NCI-H146 treated with DMSO at 0.1 percent for 48 hours (cell line): ENCODE measurements around the gene LMAN1L.

Experiments
- DNase-seq: peaks from one replicate; lab custom pipeline; 2025; ENCODE audit not compliant: unreplicated experiment; lab: John Stamatoyannopoulos, UW

The LMAN1L gene

DNA sequence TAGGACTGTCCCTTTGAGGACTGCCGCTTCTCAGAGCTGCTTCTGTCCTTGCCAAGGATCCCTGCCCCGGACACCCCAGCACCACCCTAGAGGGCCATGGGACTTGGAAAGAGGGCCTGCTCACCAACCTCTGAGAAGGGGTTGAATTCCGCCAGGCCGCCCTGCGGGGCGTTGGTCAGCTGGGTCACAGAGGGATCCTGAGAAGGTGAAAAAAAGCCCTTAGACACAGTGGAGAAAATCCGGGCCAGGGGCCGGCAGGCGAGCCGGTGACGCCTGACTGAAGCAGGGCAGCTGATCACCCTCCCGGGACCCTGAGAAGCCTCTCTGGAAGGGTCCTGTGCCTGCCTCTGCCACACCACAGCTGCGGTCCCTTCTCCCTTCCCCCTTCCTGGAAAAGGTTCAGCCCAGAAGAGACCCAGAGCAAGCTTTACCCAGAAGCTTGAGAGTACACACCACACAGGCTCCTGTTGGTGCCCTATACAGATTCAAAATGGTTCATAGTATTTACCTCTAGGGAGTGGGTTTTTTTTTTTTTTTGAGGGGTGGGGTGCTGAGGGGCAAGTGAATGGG, 41.9 kb downstream of the LMAN1L start:
- DNase-seq: no peak

DNA sequence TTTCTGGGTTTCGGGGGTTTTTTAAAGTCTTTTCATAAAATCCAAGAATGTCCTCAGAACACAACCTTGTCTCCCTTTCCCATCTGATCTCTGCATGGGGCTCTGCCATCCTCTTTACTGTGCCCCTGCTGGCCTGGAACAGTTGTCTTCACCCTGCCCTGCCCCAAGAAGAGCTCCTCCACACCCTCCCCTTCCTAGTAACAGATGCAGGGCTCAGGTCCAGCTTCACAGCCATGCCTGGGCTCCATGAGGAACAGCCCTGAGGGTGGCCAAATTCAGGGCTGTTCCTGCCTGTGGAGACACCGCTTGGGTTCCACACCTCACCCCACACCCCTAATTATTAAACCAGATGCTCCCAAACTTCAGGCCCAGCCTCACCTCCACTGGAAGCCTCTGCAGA, 43.2 kb downstream of the LMAN1L start:
- DNase-seq: no peak

DNA sequence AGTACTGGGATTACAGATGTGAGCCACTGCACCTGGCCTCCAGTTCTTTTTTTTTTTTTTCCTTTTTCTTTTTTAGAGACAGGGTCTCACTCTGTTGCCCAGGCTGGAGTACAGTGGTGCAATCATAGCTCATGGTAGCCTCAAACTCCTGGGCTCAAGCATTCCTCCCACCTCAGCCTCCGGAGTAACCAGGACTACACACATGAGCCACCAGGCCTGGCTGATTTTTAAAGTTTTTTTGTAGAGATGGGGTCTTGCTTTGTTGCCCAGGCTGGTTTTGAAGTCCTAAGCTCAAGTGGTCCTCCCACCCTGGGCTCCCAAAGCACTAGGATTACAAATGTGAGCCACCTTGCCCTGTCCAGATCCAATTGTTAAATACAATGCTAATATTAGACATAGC, 43.9 kb downstream of the LMAN1L start:
- no peak for DNase-seq

- no peak for DNase-seq
Observed at GRCh38 chr15:74857082-74857655, 44.5 kb downstream of the LMAN1L start.

- DNase-seq: no peak
Observed at GRCh38 chr15:74857671-74858368, 45.2 kb downstream of the LMAN1L start.

DNA sequence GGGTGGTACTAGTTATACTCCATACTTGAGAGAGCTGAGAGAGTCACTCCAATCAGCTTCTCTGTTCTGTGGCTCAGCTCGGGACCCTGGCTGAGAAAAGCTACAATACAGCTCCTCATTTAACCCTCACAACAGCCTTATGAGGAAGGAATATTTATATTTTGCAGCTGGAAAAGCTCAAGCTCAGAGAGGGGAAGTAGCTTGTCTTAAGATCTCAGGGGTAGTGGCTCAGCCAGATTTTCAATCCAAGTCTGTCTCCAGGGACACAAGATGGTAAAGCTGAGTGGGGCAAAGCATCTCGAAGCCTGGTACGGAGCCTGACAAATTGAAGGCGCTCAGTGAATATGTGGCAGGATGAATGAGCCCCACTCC, 45.7 kb downstream of the LMAN1L start:
- no peak for DNase-seq

GRCh38 chr15:74863239-74864056, 50.8 kb downstream of the LMAN1L start:
- no peak for DNase-seq

GRCh38 chr15:74864296-74864695, 51.7 kb downstream of the LMAN1L start:
- DNase-seq: no peak

GRCh38 chr15:74865316-74865715, 52.7 kb downstream of the LMAN1L start:
- DNase-seq: no peak

- no peak for DNase-seq
Observed at GRCh38 chr15:74866090-74866489, 53.5 kb downstream of the LMAN1L start.

DNA sequence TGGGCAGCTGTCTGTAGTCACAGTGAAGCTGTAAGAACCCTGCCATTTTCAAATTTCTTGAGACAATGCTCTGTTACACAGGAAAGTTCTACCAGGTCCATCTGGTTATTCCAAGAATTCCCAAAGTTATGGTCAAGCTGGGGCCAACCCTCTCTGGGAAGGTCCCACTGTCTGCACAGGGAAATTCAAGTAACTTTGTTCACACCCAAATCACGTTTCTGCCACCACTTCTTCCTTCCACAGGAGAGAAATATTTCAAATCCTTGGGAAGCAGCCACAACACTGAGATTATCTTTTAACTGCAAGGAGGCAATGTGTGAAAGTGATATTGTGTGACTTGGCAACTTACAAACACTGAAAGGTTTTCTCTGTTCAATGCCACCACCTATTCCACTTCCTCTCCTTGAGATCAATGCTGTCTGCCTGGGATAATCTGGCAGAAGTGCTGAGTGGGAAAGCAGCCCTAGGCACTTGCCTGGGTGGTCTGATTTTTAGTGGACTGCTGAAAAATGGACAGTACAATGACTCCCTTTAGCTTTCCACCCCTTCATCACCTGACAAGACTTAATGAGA, 54.9 kb downstream of the LMAN1L start:
- no peak for DNase-seq

DNA sequence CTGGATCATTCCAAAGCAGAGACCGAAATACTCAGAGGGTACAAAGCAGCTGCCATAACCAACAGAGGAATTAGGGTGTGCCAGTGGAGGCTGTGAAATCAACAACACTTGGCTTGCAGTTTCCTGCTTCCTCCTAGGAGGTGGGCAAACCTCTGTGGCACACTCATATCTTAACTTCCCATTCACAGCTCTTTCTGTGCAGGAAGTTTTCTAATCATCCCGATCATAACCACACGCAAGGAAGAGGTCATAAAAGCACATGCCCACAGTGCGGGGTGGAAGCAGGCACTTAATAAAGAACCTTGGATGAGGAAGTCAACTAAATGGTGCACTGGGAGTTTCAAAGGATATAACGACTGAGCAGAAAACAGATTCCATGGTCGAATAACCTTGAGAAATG, 55.4 kb downstream of the LMAN1L start:
- no peak for DNase-seq

- no peak for DNase-seq
Observed at GRCh38 chr15:74869372-74869725, 56.7 kb downstream of the LMAN1L start.

DNA sequence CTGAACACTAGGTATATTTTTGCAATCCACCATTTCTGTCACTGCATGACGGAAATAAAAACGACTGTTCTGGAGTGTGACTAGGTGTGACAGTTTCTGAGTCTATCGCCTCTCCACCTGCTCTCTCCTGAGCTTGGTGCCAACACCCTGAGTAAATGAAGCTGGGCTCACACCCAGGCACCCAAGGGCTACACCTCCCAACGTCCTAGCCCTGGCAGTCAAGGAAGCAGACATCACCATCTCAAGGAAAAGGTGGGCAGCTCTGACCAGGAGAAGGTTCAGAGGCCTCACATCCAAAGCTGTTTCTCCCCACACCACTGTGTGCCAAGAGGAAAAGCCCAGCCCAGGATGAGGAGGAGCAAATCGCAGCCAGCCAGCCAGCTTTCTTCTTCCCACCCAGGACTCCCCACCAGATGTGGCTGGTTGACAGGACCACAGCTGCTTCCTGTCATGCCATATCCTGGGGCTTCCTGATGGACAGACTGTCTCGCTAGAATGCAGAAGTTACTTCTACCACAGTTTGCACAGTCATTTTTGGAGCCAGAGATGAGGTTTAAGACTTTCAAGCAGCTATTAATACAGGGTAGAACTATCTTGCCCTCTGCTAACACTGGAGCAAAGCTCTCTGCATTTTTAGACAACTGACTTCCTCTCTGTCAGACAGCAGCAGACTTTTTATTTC, 57.2 kb downstream of the LMAN1L start:
- DNase-seq: no peak

DNA sequence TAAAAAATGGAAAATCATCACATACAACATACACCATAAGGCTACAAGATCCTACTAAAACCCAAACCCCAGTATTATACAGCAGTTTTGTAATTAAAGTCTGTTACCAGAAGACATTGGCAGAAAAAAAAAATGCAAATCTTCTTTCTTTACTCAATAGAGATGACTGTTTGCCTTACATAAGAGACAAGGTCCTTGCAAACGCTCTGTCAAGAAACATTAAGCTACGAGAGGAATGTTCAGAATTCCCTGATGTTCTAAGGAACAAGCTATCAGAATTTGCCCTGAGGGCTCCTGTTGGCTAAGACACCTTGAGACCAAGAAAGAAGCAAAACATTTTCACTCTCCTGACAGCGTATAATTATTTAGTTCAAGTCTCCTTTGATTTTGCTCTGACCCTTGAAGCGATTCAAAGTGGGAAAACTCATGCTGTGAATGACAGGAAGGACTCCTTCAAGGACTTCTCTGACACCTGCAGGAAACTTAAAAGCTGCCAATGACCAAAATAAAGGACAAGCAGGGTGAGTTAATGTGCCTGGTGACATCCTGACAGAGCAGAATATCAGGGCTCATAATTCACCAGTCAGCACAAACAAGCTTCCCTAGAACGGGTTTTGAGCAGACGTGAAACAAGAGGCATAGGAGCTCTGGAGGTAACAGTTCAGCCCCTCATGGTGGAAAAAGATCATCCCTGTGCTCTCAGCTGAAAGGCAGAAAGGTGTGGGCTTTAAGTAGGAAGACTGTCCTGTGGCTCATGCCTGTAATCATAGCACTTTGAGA, 58.0 kb downstream of the LMAN1L start:
- DNase-seq: no peak

DNA sequence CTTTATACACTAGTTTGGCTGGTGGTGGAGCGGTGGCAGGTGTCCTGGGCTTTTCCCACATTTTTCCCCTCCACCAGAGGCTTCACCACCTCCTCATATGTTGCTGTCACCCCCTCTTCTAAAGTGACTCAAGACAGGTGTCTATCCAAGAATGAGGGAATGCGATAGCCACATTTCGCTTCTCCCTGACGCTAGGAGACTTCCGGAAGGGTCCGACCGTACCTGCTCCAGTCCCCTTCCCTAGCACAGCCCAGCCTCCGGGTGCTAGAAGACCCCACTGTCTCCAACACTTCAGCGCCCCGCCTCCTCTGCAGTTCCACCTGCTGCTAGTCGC, 60.0 kb downstream of the LMAN1L start:
- DNase-seq: no peak

DNA sequence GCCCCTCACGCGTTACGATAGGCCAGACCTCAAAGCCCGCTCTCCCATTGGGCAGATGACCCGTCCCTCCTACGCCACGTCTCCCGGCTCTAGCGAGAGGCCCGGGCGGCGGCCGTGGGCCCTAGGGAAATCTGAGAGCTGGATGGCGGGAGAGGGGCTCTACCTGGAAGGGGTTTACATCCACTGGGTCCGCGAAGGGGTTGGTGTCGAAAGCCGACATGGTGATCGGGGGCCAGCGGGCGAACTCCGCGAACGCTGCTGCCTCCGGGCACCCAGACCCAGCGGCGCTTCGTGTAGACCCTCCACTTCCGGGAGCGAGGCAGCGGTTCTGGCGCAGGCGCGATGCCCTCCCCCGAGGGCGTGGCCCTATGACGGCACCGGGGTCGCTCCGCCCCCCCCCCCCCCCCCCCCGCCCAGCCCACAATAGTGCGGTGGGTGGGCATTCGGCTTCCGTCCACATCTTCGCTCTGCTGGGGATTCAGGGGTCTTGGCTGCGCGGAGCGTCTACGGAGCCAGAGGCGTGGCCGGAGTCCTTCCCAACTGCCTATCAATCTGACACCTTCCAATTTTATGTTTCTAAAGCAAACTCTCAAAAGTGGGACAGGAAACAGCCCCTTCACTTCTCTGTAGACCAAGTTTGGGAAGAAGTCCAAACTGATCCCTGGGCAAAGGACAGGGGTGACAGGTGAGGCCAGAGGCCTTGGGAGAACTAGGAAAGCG, 60.6 kb downstream of the LMAN1L start, which contains the start of gene SCAMP2:
SCAMP2 (minus strand) TSS at position 330 of the 720 bp plus-strand sequence; CDS start at position 220, 110 bp downstream.
- peak; percentile 79 for DNase-seq

DNA sequence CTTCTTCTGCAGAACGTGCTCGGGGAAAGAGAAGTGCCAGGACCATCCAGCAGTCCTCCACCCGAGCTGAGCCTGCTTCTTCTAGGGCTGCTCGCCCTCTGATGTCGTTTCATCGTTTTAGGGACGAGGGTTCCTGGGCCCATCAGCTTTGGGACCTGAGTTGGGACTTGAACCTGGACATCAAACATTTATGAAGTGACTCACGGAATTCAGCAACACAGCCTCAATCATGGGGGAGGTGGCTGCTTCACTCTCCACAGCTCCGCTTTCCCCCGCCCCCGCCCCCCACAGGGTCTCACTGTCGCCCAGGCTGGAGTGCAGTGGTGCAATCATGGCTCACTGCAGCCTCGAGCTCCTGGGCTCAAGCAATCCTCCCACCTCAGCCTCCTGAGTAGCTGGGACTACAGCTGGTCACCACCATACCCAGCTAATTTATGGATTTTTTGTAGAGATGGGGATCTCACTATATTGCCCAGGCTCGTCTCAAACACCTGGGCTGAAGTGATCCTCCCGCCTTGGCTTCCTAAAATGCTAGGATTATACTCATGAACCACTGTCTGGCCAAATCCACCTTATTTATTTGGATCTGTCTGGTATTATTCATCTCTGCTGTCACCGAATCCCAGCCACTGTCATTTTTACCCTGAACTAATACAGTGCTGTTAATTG, 61.3 kb downstream of the LMAN1L start:
- DNase-seq: no peak
